HepG2 (cell line): ENCODE measurements around the gene STK4. TPM values are rescaled to one million over a fixed set of nuclear protein-coding genes. Genes with fewer than 3 reads are reported as not detected.

ENCODE experiments used
- ATAC-seq: fragments of 200-7000 bp; cut with Tn5 transposase; 3 replicates; pipeline ENCODE4 v1.9.1; 2020; ENCODE audit warnings: mild to moderate bottlenecking, moderate library complexity
- BruUV-seq: library from RNA; stranded (reverse); fragments of 400-500 nt; replicated peaks from 2 replicates; lab custom pipeline; 2021; lab: Mats Ljungman, UMichigan
- CTCF ChIA-PET: fragments of 300-600 bp; formaldehyde crosslinking; extraction: SDS; loops from one replicate; lab custom pipeline; 2021; ENCODE audit warnings: low total read pairs, inconsistent platforms, low intra/inter-chr PET ratio; lab: Yijun Ruan, JAX
- POLR2A ChIA-PET: fragments of 350-600 bp; sonication (Branson Sonifier 250); formaldehyde crosslinking; loops from one replicate; lab custom pipeline; 2020; ENCODE audit warnings: antibody characterized with exemption, inconsistent platforms; lab: Yijun Ruan, JAX
- DNase-seq: peaks from one replicate; pipeline ENCODE4 v3.0.0-alpha.2; 2015; ENCODE audit warnings: low spot score
- FAIRE-seq: peaks from 3 replicates; lab custom pipeline; 2011; peaks lifted over from hg19 to GRCh38; lab: Jason Lieb, UNC
- H2AFZ ChIP-seq: one replicate; pipeline ENCODE4 v1.6.1; 2011; ENCODE audit warnings: low read length, inconsistent platforms
- H3K27ac ChIP-seq: fragments of 300-600 bp; 3 replicates; pipeline ENCODE4 v1.8.0; 2011; ENCODE audit warnings: mixed run types, mild to moderate bottlenecking, mixed read lengths, low read length, inconsistent platforms; ENCODE audit not compliant: insufficient read depth; ENCODE audit errors: extremely low read length
- H3K27me3 ChIP-seq, 2 experiments: fragments of 200-600 bp in 1 of 2; 2 replicates in 1 of 2; 3 replicates in 1 of 2; pipeline versions ENCODE4 v1.6.0 to v1.8.0; 2011; ENCODE audit warnings: low read length in 2 of 2, mild to moderate bottlenecking in 2 of 2, moderate library complexity in 2 of 2, inconsistent platforms in 1 of 2; ENCODE audit not compliant: insufficient read depth in 2 of 2, control insufficient read depth in 1 of 2
- H3K36me3 ChIP-seq, 2 experiments: fragments of 200-600 bp in 1 of 2; replicated peaks in 1 of 2; 2 replicates in 1 of 2; 3 replicates in 1 of 2; pipeline versions ENCODE4 v1.5.1 to v1.8.0; 2011; ENCODE audit warnings: low read length in 2 of 2, inconsistent platforms in 1 of 2; ENCODE audit not compliant: insufficient read depth in 2 of 2, control insufficient read depth in 1 of 2
- H3K4me1 ChIP-seq: 2 replicates; pipeline ENCODE4 v1.5.1; 2012; ENCODE audit warnings: low read length, inconsistent platforms; ENCODE audit not compliant: insufficient read depth
- H3K4me2 ChIP-seq: 2 replicates; pipeline ENCODE4 v1.6.0; 2011; ENCODE audit warnings: low read depth, low read length, inconsistent platforms
- H3K4me3 ChIP-seq, 3 experiments: fragments of 200-600 bp in 1 of 3; sonication (generic), shearing (Covaris generic) in 1 of 3; replicated peaks in 1 of 3; 2 replicates each; pipeline ENCODE4 v1.5.1; 2011 to 2016; ENCODE audit warnings: low read length in 3 of 3, inconsistent platforms in 2 of 3, low read depth in 2 of 3, mild to moderate bottlenecking in 2 of 3, control low read depth in 1 of 3, mixed read lengths in 1 of 3; ENCODE audit not compliant: insufficient read depth in 1 of 3
- H3K79me2 ChIP-seq: one replicate; pipeline ENCODE4 v1.6.1; 2011; ENCODE audit warnings: low read length, inconsistent platforms; ENCODE audit not compliant: insufficient read depth
- H3K9ac ChIP-seq: 2 replicates; pipeline ENCODE4 v1.6.0; 2011; ENCODE audit warnings: mild to moderate bottlenecking, low read depth, low read length, inconsistent platforms; ENCODE audit not compliant: insufficient read depth
- H3K9me3 ChIP-seq: 2 replicates; pipeline ENCODE4 v1.5.1; 2012; ENCODE audit warnings: mild to moderate bottlenecking, low read length
- H4K20me1 ChIP-seq: 2 replicates; pipeline ENCODE4 v1.6.0; 2011; ENCODE audit warnings: inconsistent platforms, mild to moderate bottlenecking, low read length, moderate library complexity; ENCODE audit not compliant: insufficient read depth
- CENPT ChIP-seq: sonication (generic); formaldehyde crosslinking; IDR thresholded peaks from 2 replicates; pipeline ENCODE4 v1.8.0; 2022; ENCODE audit warnings: low read depth, mild to moderate bottlenecking, moderate library complexity, missing genetic modification reagents
- ELF3 ChIP-seq: IDR thresholded peaks from 2 replicates; pipeline ENCODE4 v1.6.1; 2016; ENCODE audit warnings: missing genetic modification reagents, missing compliant biosample characterization
- FOXO1 ChIP-seq: sonication (generic); formaldehyde crosslinking; IDR thresholded peaks from 2 replicates; pipeline ENCODE4 v1.4.0; 2020; ENCODE audit warnings: missing genetic modification reagents
- FOXP1 ChIP-seq, 2 experiments: fragments of 450-650 bp in 1 of 2; IDR thresholded peaks; 2 replicates each; pipeline ENCODE4 v1.6.1; 2017 to 2018; ENCODE audit warnings: antibody characterized with exemption in 1 of 2
- FOXP4 ChIP-seq: sonication (generic); formaldehyde crosslinking; IDR thresholded peaks from 2 replicates; pipeline ENCODE4 v1.4.0; 2020; ENCODE audit warnings: missing genetic modification reagents
- GRHL1 ChIP-seq: sonication (generic); formaldehyde crosslinking; conservative IDR thresholded peaks from 2 replicates; pipeline ENCODE4 v1.8.0; 2022; ENCODE audit warnings: missing genetic modification reagents
- KLF16 ChIP-seq, 2 experiments: sonication (generic) in 1 of 2; formaldehyde crosslinking in 1 of 2; IDR thresholded peaks; 2 replicates each; pipeline versions ENCODE4 v1.6.1 to v1.8.0; 2016 to 2023; ENCODE audit warnings: missing genetic modification reagents in 2 of 2, missing compliant biosample characterization in 1 of 2
- MTA1 ChIP-seq: sonication (generic); formaldehyde crosslinking; IDR thresholded peaks from 2 replicates; pipeline ENCODE4 v1.4.0; 2020; ENCODE audit warnings: missing genetic modification reagents, mild to moderate bottlenecking, borderline replicate concordance
- PLRG1 ChIP-seq: fragments of 450-650 bp; conservative IDR thresholded peaks from 2 replicates; pipeline ENCODE4 v1.6.1; 2016
- PRPF4 ChIP-seq: fragments of 200-400 bp; formaldehyde crosslinking; IDR thresholded peaks from 2 replicates; pipeline ENCODE4 v1.6.1; 2016; ENCODE audit warnings: low read length, low read depth; ENCODE audit not compliant: poor library complexity, severe bottlenecking
- RAD21 ChIP-seq: fragments of 450-650 bp; formaldehyde crosslinking; IDR thresholded peaks from 2 replicates; pipeline ENCODE4 v1.5.0; 2020; ENCODE audit warnings: mild to moderate bottlenecking
- SP2 ChIP-seq: sonication (generic); formaldehyde crosslinking; IDR thresholded peaks from 2 replicates; pipeline ENCODE4 v1.5.1; 2020; ENCODE audit warnings: mild to moderate bottlenecking, missing genetic modification reagents
- THAP11 ChIP-seq: IDR thresholded peaks from 2 replicates; pipeline ENCODE4 v1.6.1; 2016; ENCODE audit warnings: missing biosample characterization, missing genetic modification reagents
- THAP7 ChIP-seq: sonication (generic); formaldehyde crosslinking; IDR thresholded peaks from 2 replicates; pipeline ENCODE4 v1.8.1; 2023; ENCODE audit warnings: mild to moderate bottlenecking, missing genetic modification reagents
- TOPORS ChIP-seq: sonication (generic); formaldehyde crosslinking; IDR thresholded peaks from 2 replicates; pipeline ENCODE4 v1.8.0; 2023; ENCODE audit warnings: mild to moderate bottlenecking, missing genetic modification reagents
- ZFP90 ChIP-seq: sonication (generic); formaldehyde crosslinking; IDR thresholded peaks from 2 replicates; pipeline ENCODE4 v1.8.0; 2022; ENCODE audit warnings: missing genetic modification reagents, mild to moderate bottlenecking, inconsistent platforms, borderline replicate concordance
- ZMAT3 ChIP-seq: sonication (generic); formaldehyde crosslinking; conservative IDR thresholded peaks from 2 replicates; pipeline ENCODE4 v1.7.0; 2021; ENCODE audit warnings: missing genetic modification reagents
- ZNF703 ChIP-seq: sonication (generic); formaldehyde crosslinking; IDR thresholded peaks from 2 replicates; pipeline ENCODE4 v1.5.1; 2020; ENCODE audit warnings: missing genetic modification reagents, mild to moderate bottlenecking, moderate library complexity, borderline replicate concordance
- ZNF770 ChIP-seq: sonication (generic); formaldehyde crosslinking; IDR thresholded peaks from 2 replicates; pipeline ENCODE4 v1.5.0; 2020; ENCODE audit warnings: mild to moderate bottlenecking, missing genetic modification reagents
- WGBS: methylation state at CpG from one replicate; pipeline ENCODE4 v1.1.6; 2017; ENCODE audit warnings: low lambda C conversion rate; 5-methylcytosine and 5-hydroxymethylcytosine counted together
- in situ Hi-C: cut with HindIII; loops from 2 replicates; pipeline ENCODE4 v1.10.0; 2017; ENCODE audit warnings: low pct_unique_long_range_greater_than_20kb; ENCODE audit not compliant: extremely low pct_ligation_motif_present
- intact Hi-C: fragments of 100-400 bp; cut with micrococcal nuclease; formaldehyde crosslinking; loops from one replicate; pipeline ENCODE4 v1.10.0; 2022; ENCODE audit not compliant: unreplicated experiment
- polyA plus RNA-seq, 8 experiments: library from polyadenylated mRNA; depleted of rRNA in 3 of 8; stranded (reverse) in 7 of 8; unstranded in 1 of 8; fragments of >200 nt; fragmentation: Illumina TruSeq in 4 of 8; extraction: Trizol in 4 of 8; gene quantifications; 2 replicates each; pipeline versions ENCODE4 v1.2.1 to v1.2.3, GENCODE V29; 2011 to 2016; ENCODE audit warnings: low read depth in 4 of 8, missing spikeins in 1 of 8, mixed read lengths in 1 of 8; ENCODE audit not compliant: insufficient read depth in 1 of 8
- total RNA-seq, 5 experiments: library from RNA; depleted of rRNA; stranded (reverse); fragments of >200 nt; fragmentation: Illumina TruSeq; extraction: Trizol; gene quantifications; 2 replicates each; pipeline ENCODE4 v1.2.3, GENCODE V29; 2016; ENCODE audit warnings: low read depth in 1 of 5

STK4 gene
- total and polyA plus RNA-seq, 2 of the 13 experiments (the other 11 are each of a cell fraction or from before 2014, with no cell fraction given), result 25.6 to 38.3 TPM

GRCh38 chr20:45115829-45116228 is 149.5 kb downstream of the STK4 start (continued):
- TF ChIP-seq GRHL1 (CRISPR knock-in tag), result no peak
- no peak for TF ChIP-seq ELF3 (CRISPR knock-in tag)

- CTCF ChIA-PET, result no interaction called here
- no peak for ATAC-seq
- TF ChIP-seq TOPORS (CRISPR knock-in tag) (no peak), KLF16 (CRISPR knock-in tag; IDR thresholded peaks at IDR 0.05) (no peak), RAD21 (CRISPR knock-in tag) (no peak), ZFP90 (no peak), ZNF703 (CRISPR knock-in tag) (no peak), CENPT (CRISPR knock-in tag) (no peak), ZNF770 (CRISPR knock-in tag) (no peak), FOXO1 (no peak), THAP11 (CRISPR knock-in tag) (no peak), THAP7 (CRISPR knock-in tag) (no peak), PLRG1 (no peak), SP2 (CRISPR knock-in tag) (no peak), FOXP4 (CRISPR knock-in tag) (no peak), ZMAT3 (CRISPR knock-in tag) (no peak), MTA1 (CRISPR knock-in tag) (no peak), PRPF4 (no peak), FOXP1 (IDR thresholded peaks at IDR 0.05) (no peak), FOXP1 (CRISPR knock-in tag; IDR thresholded peaks at IDR 0.05) (no peak)
These were observed 151.3 kb downstream of the STK4 start for GRCh38 chr20:45117581-45117980.

More at GRCh38 chr20:45117581-45117980, 151.3 kb downstream of the STK4 start:
- intact Hi-C loops, result no loop called here
- Histone ChIP-seq H3K9me3 (no peaks in the 10 kb centered on the region), H4K20me1 (no peaks in the 10 kb centered on the region), H2AFZ (no peak overlapping the region), H3K4me3 (no peak overlapping the region), H3K4me2 (no peak overlapping the region), H3K36me3 (no peaks in the 10 kb centered on the region), H3K9ac (no peak overlapping the region), H3K27me3 (peaks cover 8 to 24% of the 10 kb centered on the region in 2 experiments; a peak in 2 of 5 replicates), H3K79me2 (no peaks in the 10 kb centered on the region), H3K27ac (no peak overlapping the region), H3K4me1 (peaks cover 7% of the 10 kb centered on the region; the same call in 1 of the 2 replicates)
- WGBS, result 7% methylated on average over 4 of the region's 4 CpGs
- DNase-seq (no peak), FAIRE-seq (no peak)
- POLR2A ChIA-PET, result no interaction called here
- in situ Hi-C loops, result no loop called here
- no TSS peak for BruUV-seq
